ENCODE measurements around the gene RNH1. TPM values are rescaled to one million over a fixed set of nuclear protein-coding genes. Genes with fewer than 3 reads are reported as not detected.

Gene RNH1
- total RNA-seq, 1 experiment from 2014 or later = 60.0 TPM

DNA sequence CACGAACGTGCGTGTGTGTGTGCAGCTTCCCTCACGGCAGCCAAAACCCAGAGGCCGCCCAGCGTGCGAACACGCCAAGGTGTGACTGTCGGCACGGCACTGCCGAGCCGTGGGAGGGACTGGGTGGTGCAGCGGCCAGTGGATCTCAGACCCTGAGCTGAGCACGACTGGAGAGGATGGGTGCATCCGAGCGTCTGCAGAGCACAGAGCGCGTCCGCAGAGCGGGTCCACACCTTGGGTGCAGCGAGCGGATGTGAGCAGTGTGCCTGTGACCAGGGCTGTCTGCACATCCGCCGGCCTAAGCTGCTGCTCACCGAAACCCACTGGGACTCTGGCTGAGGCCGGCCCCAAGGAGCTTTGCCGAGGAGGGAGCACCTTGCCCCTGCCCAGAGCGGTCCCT lies 34.2 kb downstream of the RNH1 start:
- no peaks in the 10 kb centered on the region for H3K79me1 ChIP-seq (ENCODE audit: insufficient read depth, low read depth, low read length, poor library complexity, severe bottlenecking)
- no peak overlapping the region for H3K23ac ChIP-seq (ENCODE audit: insufficient read length, low read depth, low read length)
- H3K27ac ChIP-seq (ENCODE audit: insufficient read length, low read depth, low read length) = no peak overlapping the region
- no peak overlapping the region for H2BK120ac ChIP-seq (ENCODE audit: low read depth, low read length, poor library complexity, severe bottlenecking)
- no peaks in the 10 kb centered on the region for H3K9me3 ChIP-seq (ENCODE audit: control insufficient read depth, low read depth, low read length)
- H3K4me1 ChIP-seq (ENCODE audit: insufficient read depth, low read length) = peaks cover 5% of the 10 kb centered on the region; the same call in 1 of the 2 replicates
- no peaks in the 10 kb centered on the region; the same call in 1 of the 2 replicates for H3K79me2 ChIP-seq (ENCODE audit: insufficient read depth, low read length)
- H3K56ac ChIP-seq (ENCODE audit: insufficient read length, low read depth, low read length) = no peak overlapping the region
- H4K8ac ChIP-seq (replicated peaks; ENCODE audit: insufficient read length, low read depth, low read length) = no peak overlapping the region
- H2BK5ac ChIP-seq (ENCODE audit: insufficient read length, low read length) = no peak overlapping the region
- no peaks in the 10 kb centered on the region for H3K23me2 ChIP-seq (ENCODE audit: insufficient read length, low read depth, low read length, poor library complexity, severe bottlenecking)
- no peak overlapping the region for H2BK20ac ChIP-seq (ENCODE audit: low read depth, low read length, poor library complexity, severe bottlenecking)
- H3K4ac ChIP-seq (ENCODE audit: low read depth, low read length) = no peak overlapping the region
- H2BK15ac ChIP-seq (ENCODE audit: low read depth, low read length) = no peak overlapping the region
- no peaks in the 10 kb centered on the region for H3K27me3 ChIP-seq (ENCODE audit: insufficient read depth, low read length)
- WGBS (ENCODE audit: extremely low coverage, insufficient read length, low lambda C conversion rate) = no CpG with 5 or more reads among the region's 28 CpGs
- TF ChIP-seq, protein P1, sequence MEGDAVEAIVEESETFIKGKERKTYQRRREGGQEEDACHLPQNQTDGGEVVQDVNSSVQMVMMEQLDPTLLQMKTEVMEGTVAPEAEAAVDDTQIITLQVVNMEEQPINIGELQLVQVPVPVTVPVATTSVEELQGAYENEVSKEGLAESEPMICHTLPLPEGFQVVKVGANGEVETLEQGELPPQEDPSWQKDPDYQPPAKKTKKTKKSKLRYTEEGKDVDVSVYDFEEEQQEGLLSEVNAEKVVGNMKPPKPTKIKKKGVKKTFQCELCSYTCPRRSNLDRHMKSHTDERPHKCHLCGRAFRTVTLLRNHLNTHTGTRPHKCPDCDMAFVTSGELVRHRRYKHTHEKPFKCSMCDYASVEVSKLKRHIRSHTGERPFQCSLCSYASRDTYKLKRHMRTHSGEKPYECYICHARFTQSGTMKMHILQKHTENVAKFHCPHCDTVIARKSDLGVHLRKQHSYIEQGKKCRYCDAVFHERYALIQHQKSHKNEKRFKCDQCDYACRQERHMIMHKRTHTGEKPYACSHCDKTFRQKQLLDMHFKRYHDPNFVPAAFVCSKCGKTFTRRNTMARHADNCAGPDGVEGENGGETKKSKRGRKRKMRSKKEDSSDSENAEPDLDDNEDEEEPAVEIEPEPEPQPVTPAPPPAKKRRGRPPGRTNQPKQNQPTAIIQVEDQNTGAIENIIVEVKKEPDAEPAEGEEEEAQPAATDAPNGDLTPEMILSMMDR (conservative IDR thresholded peaks at IDR 0.05) = no peak
- H2AFZ ChIP-seq (ENCODE audit: low read length) = no peak overlapping the region
- H4K91ac ChIP-seq (ENCODE audit: insufficient read length, low read depth, low read length) = no peak overlapping the region
- no peak overlapping the region for H3T11ph ChIP-seq (ENCODE audit: low read length)
- no peak overlapping the region for H2AK5ac ChIP-seq (ENCODE audit: insufficient read length, low read length)
- Mint-ChIP-seq H3K4me1 (peaks cover 19 to 37% of the 10 kb centered on the region in 2 experiments), H3K9me3 (no peaks in the 10 kb centered on the region), H3K27me3 (ENCODE audit: low read depth) (no peaks in the 10 kb centered on the region), H3K4me3 (no peak overlapping the region), H3K36me3 (ENCODE audit: insufficient read depth in 1 of 3, low read depth in 3 of 3) (peaks cover 2 to 4% (median 3%) of the 10 kb centered on the region in 3 experiments; a peak in 4 of 7 replicates), H3K27ac (peak overlapping the region in 2 of 3 experiments; percentile 64; a peak in 3 of 7 replicates)
- no peak overlapping the region for H3K4me2 ChIP-seq (ENCODE audit: insufficient read depth, insufficient read length, low read length)
- no peak overlapping the region for H3K9ac ChIP-seq (ENCODE audit: extremely low read depth, insufficient read length, low read length)
- no peak for DNase-seq
- no peak overlapping the region for H4K5ac ChIP-seq (ENCODE audit: insufficient read length, low read depth, low read length)
- no peak overlapping the region for H3K18ac ChIP-seq (ENCODE audit: insufficient read length, low read depth, low read length)
- H2BK12ac ChIP-seq (ENCODE audit: insufficient read length, low read depth, low read length) = no peak overlapping the region
- no peaks in the 10 kb centered on the region for H4K20me1 ChIP-seq (ENCODE audit: control insufficient read depth, insufficient read depth, insufficient read length)
- no peak overlapping the region for H3K14ac ChIP-seq (ENCODE audit: insufficient read depth, low read length)
